ENCODE data around the gene GRM7.

Gene GRM7

DNA sequence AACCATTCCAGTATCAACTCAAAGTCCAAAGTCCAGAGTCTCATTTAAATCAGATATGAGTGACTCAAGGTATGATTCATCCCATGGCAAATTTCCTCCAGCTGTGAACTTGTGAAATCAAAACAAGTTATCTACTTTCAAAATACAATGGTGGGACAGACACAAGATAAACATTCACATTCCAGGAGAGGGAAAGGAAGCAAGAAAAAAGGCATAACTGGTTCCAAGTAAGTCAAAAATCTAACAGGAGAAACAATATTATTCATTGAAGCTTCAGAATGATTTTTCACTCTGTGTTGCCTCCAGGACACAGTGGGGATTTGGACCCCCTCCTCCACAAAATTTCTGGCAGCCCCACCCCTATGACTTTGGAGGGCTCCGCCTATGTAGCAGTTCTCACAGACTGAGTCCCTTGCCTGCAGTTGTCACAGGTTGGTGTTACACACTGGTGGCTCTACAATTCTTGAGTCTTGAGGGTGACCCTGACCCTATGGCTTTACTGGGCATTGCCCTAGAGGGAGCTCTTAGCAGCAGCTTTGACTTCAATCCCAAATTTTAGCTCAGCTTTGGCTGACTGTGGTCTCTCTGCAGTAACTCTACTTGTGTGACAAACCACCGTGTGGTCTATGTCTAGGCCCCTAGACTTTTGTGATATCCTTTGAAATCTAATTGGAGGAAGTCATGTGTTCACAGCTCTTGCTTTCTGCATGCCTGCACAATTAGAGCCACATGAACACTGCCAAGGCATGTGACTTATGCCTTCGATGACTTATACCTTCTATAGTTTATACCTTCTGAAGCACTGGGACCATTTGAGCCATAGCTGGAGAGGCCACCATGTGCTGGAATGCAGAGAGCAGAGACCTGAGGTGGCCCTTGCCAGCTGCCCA is 644.2 kb downstream of the GRM7 start:
- DNase-seq (ENCODE audit: low spot score) = no peak

DNA sequence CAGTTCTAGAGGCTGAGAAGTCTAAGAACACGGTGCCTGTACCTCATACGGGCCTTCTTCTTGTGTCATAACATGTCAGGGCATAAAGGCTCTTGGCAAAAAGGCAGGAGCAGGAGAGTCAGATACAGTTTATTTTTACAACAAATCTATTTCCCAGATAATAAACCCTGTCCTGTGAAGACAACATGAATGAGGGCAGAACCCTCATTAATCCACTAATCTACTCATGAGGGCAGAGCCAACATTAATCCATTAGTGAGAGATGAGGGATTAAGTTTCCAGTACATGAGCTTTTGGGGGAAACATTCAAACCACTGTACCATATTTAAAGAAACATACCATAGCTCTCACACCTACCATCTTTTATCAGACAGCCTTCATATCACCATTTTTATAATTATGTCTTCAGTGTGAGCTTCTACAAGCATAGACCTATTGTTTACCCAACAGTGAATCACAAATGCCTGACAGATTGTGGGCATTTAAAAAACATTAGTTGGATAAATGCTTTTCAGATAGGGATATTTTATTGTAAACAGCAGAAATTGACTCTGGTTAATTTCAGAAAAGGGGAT is 645.8 kb downstream of the GRM7 start:
- DNase-seq (ENCODE audit: low spot score) = no peak

DNA sequence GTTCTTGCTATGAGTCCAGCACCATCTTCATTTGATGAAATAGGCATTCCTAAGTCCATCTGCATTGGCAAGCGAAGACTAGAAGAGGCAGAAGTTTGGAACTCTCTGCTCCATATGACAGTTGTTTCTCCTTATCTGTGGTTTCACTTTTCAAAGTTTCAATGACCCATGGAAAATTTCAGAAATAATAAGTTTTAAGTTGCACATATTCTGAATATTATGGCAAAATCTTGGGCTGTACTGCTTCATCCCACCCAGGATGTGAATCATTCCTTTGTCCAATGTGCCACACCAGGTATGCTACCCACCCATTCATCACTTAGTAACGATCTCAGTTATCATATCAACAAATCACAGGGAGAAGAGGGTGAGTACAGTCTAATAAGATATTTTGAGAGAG is 647.9 kb downstream of the GRM7 start:
- DNase-seq (ENCODE audit: low spot score) = no peak

DNA sequence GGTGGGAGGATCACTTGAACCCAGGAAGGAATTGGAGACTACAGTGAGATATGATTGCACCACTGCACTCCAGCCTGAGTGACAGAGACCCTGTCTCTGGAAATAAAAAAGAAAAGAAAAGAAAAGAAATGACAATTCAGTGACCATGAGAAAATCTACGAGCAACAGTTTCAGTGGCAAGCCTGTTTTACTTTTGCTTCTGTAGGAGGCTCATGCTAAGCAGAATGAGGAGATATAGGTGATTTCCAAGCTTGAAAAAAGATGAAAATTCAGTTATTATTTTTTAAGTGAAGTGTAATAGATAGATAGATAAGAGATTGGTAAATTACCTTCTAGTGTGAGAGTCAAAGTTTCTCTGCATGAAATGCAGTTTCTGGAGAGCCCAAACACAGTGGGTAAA is 651.1 kb downstream of the GRM7 start:
- no peak for DNase-seq (ENCODE audit: low spot score)

DNA sequence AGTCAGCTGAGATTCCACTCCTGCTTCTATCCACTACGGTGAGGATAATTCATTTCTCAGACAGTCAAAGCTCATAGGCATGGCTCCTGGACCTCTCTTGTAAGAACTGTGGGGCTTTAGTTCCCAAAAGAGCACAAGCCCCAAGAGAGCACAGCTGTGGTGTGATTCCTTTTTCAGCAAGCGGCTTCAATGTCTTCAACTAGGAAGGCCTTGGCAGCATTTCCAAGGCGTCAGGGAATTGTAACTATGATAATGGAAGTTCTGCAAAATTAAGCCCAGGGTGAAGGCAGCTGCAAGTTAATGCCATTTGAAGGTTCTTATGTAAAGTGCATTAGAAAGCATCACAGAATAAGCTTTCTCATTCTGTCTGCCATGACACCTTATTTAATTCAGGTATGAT is 657.1 kb downstream of the GRM7 start:
- DNase-seq (ENCODE audit: low spot score) = no peak

DNA sequence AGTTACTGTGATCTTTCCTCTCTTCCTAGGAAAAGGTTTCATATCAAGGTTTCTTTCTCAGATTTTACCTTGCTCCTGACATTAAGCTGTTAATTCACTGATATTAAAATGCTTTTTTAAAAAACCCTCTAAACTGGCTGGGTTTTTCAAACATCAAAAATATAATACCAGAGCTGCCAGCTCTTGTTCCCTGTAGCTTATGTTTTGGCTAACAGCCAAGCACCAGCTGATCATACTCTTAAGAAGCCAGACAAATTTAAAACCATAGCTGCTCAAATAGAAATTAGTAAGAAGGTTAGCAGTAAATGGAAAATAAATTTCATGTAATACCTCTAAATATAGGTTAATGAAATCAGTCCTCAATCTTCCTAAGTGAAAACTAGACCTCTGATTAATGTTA is 657.5 kb downstream of the GRM7 start:
- DNase-seq (ENCODE audit: low spot score) = no peak

DNA sequence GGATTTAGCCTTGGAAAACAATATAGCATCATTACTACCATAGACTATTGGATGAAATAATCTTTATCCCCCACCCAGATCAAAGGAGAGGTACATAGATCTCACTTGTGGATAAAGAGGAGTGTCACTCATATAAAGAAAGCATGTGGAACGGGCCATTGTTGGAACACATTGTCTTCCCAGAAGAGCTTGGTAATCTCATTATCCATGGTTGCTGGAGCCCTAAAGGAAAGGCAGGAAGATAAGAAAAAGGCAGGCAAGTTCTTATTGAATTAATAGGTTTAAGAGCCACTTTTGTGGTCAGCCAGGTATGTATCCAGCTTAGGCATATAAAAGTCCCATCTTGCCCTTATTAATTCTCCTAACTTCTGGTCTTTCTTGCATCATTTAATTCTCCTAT is 659.1 kb downstream of the GRM7 start:
- DNase-seq (ENCODE audit: low spot score) = no peak

DNA sequence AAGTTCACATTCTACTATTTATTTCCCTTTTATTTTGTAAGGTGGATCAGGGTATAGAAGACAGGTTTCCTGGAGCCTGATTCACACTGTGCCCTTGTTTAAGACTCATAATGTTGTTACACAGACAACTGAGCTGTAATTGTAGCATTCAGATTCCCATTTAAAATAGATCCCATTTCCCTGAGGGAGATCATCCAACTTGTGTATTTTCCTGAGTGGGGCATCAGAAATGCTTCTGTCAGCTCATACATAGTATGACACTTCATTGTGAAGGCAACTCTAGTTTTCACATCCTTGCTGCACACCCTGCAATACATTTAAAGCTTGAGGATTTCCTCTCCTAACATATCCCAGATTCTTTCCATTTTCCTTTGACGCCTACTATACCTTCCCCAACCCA is 659.7 kb downstream of the GRM7 start:
- DNase-seq (ENCODE audit: low spot score) = no peak

DNA sequence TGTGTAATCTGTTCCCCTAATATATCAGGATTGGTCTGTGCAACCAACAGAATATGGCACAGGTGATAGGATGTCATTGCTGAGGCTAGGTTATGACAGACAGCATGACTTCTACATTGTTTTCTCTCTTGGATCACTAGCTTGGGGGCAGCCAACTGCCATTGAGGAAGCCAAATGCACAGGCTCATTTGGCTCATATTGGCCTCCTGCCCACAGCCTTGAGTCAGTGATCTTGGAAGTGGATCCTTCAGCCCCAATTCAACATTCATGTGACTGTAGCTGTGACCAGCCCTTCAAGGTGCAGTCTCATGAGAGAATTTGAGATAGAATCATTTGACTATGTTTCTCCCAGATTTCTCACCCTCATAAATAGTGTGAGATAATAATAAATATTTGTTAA is 675.6 kb downstream of the GRM7 start:
- DNase-seq (ENCODE audit: low spot score) = no peak

DNA sequence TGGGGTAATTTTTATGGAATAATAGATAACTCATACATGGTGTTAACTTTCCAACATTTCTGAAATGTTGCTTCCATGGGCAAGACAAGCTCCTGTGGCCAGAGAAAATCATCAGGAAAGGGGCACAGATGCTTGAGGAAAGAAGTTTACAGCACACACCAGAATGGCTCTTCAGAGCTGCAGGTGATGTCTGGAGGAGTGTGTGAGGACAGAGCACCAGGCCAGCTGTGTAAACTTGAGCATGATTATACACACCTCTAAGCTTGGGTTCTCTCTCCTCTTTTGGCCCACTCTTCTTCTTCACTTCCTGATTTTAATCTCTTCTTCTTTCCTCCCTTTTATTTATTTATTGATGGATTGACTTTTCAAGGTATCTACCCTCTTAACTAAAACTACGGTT is 676.0 kb downstream of the GRM7 start:
- DNase-seq (ENCODE audit: low spot score) = no peak

DNA sequence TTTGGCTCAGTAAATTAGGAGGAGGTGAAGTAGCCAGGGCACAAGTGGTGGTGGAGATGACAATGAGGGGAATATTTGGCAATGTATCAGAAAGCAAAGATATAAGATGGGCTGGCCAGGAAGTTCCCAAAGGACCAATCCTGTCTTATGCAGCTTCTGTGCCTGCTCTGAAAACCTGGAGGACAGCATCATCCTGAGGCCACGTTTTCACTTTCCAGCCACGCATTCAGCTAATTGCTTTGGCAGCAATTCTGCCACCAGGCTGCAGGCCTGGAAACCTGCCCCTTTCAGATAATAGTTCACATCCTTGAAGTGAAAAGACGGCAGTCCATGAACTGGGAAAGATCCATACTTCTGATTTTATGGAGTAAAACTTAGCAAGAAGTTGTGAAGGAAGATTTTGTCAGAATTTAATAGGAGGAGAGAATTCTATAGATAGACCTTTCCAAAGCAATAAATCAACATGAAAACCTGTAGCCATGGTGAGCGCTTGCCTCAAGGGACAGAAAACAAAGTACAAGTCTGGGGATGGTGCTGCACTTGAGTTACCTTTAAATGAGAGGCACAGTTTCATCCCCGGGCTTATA is 682.5 kb downstream of the GRM7 start:
- DNase-seq (ENCODE audit: low spot score) = no peak

DNA sequence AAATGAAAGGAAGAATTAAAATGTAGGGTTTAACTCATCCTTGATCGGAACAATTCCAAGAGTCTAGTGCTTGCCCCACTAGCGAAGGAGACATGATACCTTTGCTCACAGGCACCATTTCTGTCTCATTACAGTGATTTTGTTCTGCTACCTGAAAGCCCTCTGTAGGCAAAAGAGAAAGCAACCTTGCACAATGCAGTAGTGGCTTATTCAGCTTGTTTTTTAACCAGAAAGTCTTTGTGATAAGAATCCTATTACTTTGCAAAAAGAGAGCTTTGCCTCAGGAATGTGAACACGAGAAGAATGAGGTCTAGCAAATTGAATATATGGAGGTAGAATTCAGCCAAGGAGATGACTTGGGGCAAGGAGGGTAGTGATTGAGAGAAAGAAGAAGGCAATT is 684.4 kb downstream of the GRM7 start:
- no peak for DNase-seq (ENCODE audit: low spot score)

DNA sequence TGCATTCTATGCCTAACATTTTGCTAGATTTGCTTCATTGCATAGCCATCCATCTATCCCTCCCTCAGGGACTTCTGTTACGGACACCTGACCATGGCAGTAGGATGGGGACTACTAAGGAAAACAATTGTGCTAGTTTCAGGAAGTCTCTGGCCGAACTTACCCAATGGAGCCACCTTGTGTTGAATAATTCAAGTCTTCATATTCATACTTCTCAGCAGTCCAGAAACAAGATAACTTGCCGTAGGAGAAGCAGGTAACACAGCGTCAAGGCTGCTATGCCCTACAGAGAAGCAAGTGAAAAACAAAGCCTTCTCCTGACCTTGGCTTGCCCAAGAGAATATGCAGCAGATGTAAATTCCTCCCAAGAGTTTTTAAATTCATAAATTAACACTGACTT is 685.3 kb downstream of the GRM7 start:
- DNase-seq (ENCODE audit: low spot score) = no peak

DNA sequence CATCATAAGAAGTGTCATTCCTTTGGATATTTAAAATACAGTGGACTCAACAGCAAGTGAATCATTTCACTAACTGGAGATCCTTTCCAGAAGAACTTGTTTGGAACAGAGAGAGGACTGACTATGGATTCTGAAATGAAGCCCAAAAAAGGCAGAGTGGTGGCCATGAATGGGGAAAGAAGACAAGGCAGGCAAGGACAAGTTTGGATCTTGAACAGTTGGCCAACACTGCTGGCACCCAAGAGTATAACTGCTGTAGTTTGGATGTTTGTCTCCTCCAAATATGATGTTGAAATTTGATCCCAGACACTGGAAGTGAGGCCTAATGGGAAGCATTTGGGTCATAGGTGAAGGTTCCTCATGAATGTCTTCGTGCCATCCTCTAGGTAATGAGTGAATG is 686.9 kb downstream of the GRM7 start:
- DNase-seq (ENCODE audit: low spot score) = no peak

DNA sequence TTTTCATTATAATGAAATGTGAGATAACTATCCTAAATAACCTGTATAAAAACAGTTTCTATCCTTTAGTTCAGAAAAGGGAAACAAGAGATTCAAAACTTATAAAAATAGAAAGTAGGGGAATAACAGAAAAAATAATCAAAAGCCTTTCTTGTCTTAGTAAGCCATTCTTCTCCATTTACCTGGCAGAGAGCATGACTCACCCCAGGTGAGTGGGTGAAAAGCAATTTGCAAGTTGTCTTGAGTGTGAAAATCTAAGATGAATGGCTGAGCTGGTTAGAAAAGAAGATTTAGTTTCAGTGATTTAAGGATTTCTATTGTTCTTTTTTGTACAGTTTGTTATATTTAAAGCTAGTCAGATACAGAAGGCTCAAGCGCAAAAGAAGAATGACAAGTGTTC is 702.0 kb downstream of the GRM7 start:
- no peak for DNase-seq (ENCODE audit: low spot score)

DNA sequence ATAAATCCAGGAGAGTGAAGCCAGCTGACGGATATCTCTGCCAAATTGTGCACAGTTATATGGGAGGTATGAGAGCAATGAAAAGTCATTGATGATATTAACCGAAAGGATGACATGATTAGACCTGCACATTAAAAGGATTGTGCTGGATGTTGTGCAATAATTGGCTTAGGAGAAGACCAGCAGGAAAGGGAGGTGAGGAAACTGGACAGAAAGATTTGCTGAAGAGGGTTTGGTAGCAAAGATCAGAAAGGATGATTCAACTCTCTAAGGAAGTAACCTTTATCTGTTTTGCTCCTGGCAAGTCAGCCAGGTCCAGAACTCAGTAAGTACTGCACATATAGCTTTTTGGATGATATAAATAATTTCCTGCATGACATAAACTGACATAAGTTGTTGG is 704.7 kb downstream of the GRM7 start:
- no peak for DNase-seq (ENCODE audit: low spot score)

DNA sequence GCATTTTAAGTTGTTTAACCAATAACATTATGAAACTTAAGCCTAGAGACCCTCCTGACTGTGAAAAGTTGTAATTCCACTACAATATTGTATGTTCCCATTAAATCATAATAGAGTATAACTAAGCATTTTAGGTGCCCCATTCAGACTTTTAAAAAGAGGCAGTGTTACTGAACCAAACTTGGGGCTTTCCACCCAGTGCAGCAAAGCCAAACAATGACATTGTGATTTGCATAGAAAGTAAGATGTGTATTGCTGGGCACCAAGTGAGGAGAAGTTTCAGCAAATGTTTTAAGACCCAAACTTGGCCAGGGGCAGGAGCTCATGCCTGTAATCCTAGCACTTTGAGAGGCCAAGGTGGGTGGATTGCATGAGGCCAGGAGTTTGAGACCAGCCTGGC is 706.2 kb downstream of the GRM7 start:
- no peak for DNase-seq (ENCODE audit: low spot score)

DNA sequence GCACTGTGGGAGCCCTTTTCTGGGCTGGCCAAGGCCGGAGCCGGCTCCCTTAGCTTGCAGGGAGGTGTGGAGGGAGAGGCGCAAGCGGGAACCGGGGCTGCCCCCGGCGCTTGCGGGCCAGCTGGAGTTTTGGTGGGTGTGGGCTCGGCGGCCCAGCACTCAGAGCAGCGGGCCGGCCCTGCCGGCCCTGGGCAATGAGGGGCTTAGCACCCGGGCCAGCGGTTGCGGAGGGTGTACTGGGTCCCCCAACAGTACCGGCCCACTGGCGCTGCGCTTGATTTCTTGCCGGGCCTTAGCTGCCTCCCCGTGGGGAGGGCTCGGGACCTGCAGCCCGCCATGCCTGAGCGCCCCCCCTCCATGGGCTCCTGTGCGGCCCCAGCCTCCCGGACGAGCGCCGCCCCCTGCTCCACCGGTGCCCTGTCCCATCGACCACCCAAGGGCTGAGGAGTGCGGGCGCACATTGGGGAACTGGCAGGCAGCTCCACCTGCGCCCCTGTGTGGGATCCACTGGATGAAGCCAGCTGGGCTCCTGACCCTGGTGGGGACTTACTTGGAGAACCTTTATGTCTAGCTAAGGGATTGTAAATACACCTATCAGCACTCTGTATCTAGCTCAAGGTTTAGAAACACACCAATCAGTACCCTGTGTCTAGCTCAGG is 707.7 kb downstream of the GRM7 start:
- no peak for DNase-seq (ENCODE audit: low spot score)

DNA sequence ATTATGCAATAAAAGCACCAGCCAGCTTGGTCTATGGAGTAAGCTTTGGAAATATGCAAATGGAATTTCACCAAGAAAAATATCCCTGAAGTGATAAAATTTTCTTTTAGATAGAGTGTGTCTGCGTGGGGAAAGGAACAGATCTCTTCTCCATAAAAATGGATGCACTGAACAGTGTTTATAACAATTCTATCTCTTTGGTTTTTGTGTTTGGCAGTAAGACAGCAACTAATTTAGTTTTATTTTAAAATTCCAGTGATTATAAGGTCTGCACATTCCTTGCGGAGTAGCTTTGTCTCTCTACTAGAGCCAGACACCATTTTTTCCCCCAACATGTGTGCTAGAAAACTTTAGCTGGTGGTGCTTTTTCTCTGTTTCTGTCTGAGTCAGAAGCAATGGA is 712.4 kb downstream of the GRM7 start:
- no peak for DNase-seq (ENCODE audit: low spot score)

DNA sequence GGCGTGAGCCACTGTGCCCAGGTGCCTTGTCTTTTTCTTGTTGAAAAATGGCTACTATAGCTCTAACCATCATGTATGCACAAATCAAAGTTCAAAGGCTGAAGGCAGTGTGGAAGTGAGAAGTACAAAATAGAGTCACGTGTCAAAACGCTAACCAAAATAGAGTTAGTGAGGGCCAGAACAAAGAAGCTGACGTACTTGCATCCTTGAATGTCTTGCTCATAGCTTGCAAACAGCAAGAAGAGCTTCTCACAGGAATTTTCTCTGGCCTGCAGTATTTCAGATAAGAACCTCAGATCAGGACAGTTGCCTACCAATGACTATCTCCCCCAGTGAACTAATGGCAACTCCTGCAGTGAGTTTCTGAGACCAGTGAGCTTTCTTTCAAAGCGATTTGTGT is 713.5 kb downstream of the GRM7 start:
- no peak for DNase-seq (ENCODE audit: low spot score)

DNA sequence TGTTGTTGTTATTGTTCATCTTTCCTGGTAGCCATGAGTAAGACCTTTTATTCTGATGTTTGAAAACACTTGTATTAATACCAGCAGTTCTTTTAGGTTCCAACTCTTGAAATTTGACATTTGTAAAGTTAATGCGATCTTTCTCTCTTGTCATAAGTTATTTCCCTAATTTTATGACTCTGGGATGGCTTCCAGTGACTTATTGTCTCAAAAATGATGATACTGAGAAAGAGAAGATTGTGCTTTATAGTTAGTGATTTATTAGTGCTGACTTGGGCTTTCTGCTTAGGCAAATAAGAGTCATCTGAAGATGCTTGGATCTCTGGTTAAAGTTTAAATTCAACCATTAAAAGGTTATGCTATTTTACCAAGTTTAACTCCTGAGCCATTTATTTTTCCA is 715.2 kb downstream of the GRM7 start:
- no peak for DNase-seq (ENCODE audit: low spot score)

DNA sequence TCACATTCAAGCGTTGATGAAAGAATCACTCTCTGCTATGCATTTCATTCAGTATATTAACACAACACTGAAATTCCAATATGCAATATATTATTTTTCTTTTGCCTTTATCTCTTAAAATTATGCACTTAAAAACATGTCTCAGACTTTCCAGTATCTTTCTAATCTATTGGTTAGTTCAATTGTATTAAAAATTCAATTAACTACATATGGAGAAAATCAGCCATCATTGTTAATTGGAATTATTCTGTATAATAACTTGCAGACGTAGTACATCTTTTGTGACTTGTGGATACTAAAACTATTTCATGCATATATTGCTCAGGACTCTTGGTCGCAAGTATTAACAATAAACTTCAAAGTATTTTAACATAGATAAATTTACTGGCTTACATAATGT is 715.6 kb downstream of the GRM7 start:
- no peak for DNase-seq (ENCODE audit: low spot score)

DNA sequence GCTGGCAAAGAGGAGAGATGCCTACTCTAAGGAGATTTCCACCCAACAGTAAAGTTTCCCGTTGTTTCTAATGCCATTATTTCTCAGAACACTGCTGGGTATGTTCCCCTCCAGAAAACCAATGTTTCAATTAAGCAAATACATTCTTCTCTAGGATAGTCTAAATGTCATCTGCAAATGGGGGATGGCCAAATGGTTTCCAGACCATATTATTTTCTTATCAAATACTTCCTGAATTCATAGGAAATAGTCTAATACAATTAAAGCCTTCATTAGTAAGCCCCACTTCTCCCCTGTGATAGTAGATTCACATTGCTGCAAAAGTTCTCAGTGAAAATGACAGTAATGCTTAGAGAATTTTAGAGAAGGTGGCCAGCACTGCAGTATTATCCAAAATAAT is 716.6 kb downstream of the GRM7 start:
- no peak for DNase-seq (ENCODE audit: low spot score)
